Right lobe of liver (tissue), 4 donors: ENCODE data around the gene CGB2.
"Not testable (repeated sequence)": the region's sequence is repeated elsewhere in the genome, so short reads cannot be mapped to it uniquely, and the experiment has no call there.

Source experiments
- CTCF ChIP-seq, 4 donors: fragments of 200-600 bp in 3 of 4; fragments of 450-650 bp in 1 of 4; IDR thresholded peaks; one replicate each; pipeline versions ENCODE4 v1.5.1 to v1.8.0; 2016 to 2022; ENCODE audit warnings: antibody characterized with exemption in 4 of 4, mild to moderate bottlenecking in 2 of 4
- POLR2A ChIP-seq: fragments of 450-650 bp; IDR thresholded peaks from one replicate; pipeline ENCODE4 v1.6.1; 2017; ENCODE audit warnings: antibody characterized with exemption, mild to moderate bottlenecking
- donor health status: DM: no; HTN: no; CAD: no.
- donor health status: DM: no; HTN: no; CAD: no.
- donor health status: DM: no; HTN: yes; CAD: no.

GRCh38 chr19:49029749-49030148, 1.9 kb upstream of the CGB2 start:
- not testable (repeated sequence) for TF ChIP-seq CTCF (IDR thresholded peaks at IDR 0.05); POLR2A
